Left ventricle myocardium inferior (tissue), 1 donor: ENCODE measurements around the gene UGGT2. TPM values are rescaled to one million over a fixed set of nuclear protein-coding genes. Genes with fewer than 3 reads are reported as not detected.

Source experiments
- DNase-seq: peaks from one replicate; pipeline ENCODE4 v3.0.0-alpha.2; 2020
- H3K27ac ChIP-seq: fragments of 200-600 bp; replicated peaks from 2 replicates; pipeline ENCODE4 v1.8.0; 2021
- H3K27me3 ChIP-seq: fragments of 200-600 bp; 2 replicates; pipeline ENCODE4 v1.8.0; 2021; ENCODE audit warnings: low read depth
- H3K36me3 ChIP-seq: fragments of 200-600 bp; 2 replicates; pipeline ENCODE4 v1.8.0; 2021
- H3K4me1 ChIP-seq: fragments of 200-600 bp; 2 replicates; pipeline ENCODE4 v1.8.0; 2021
- H3K4me3 ChIP-seq: fragments of 200-600 bp; 2 replicates; pipeline ENCODE4 v1.8.0; 2021; ENCODE audit warnings: mild to moderate bottlenecking, moderate library complexity
- H3K9me3 ChIP-seq: fragments of 200-600 bp; replicated peaks from 2 replicates; pipeline ENCODE4 v1.8.0; 2021
- intact Hi-C: fragments of 100-400 bp; cut with micrococcal nuclease; formaldehyde crosslinking; loops from one replicate; pipeline ENCODE4 v1.11.0; 2022
- total RNA-seq: library from RNA; stranded (reverse); fragmentation: NEBNext Ultra II Directional; extraction: Animal tissue kit (Norgen Biotek cat#: 25700); gene quantifications from one replicate; pipeline ENCODE4 v1.2.1, GENCODE V29; 2021
- TF ChIP-seq, protein P1 (sequence below): fragments of 200-600 bp; IDR thresholded peaks from 2 replicates; pipeline ENCODE4 v1.8.0; 2021; ENCODE audit warnings: antibody characterized with exemption, mild to moderate bottlenecking, borderline replicate concordance
- donor health status: DM: no; HTN: yes; CAD: no; lungs with severe emphysema.

The UGGT2 gene
- total RNA-seq, 1 donor from 2014 or later, result 11.4 TPM

DNA sequence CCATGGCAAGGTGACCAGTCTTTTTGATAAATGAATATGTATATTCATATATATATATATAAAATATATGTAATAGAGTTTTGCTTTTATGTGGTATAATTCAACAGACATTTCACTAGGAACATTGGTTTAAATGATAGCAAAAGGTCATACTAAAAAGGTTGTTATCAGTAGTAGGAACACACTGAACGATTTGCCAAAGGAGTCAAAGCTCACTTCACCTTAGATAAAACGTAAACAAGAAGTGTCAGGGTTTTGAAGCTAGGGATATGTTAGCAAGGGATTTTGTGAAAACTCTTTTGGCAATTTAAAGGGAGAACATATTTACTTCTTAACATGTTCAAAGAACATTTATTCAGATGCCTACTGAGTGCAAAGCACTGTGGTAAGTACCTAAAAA, 28.7 kb upstream of the UGGT2 start:
- no peak for DNase-seq
- no peaks in the 10 kb centered on the region for H3K4me1 ChIP-seq
- H3K36me3 ChIP-seq, result no peaks in the 10 kb centered on the region
- H3K27me3 ChIP-seq, result peaks cover 50% of the 10 kb centered on the region
- TF ChIP-seq, protein P1, sequence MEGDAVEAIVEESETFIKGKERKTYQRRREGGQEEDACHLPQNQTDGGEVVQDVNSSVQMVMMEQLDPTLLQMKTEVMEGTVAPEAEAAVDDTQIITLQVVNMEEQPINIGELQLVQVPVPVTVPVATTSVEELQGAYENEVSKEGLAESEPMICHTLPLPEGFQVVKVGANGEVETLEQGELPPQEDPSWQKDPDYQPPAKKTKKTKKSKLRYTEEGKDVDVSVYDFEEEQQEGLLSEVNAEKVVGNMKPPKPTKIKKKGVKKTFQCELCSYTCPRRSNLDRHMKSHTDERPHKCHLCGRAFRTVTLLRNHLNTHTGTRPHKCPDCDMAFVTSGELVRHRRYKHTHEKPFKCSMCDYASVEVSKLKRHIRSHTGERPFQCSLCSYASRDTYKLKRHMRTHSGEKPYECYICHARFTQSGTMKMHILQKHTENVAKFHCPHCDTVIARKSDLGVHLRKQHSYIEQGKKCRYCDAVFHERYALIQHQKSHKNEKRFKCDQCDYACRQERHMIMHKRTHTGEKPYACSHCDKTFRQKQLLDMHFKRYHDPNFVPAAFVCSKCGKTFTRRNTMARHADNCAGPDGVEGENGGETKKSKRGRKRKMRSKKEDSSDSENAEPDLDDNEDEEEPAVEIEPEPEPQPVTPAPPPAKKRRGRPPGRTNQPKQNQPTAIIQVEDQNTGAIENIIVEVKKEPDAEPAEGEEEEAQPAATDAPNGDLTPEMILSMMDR, result no peak
- H3K4me3 ChIP-seq, result no peak overlapping the region
- H3K27ac ChIP-seq, result no peak overlapping the region
- intact Hi-C loops, result no loop called here
- no peaks in the 10 kb centered on the region for H3K9me3 ChIP-seq

- H3K36me3 ChIP-seq, result no peaks in the 10 kb centered on the region
- H3K4me1 ChIP-seq, result no peaks in the 10 kb centered on the region
- no peak for DNase-seq
- peaks cover 44% of the 10 kb centered on the region for H3K27me3 ChIP-seq
- no peak overlapping the region for H3K27ac ChIP-seq
- no peaks in the 10 kb centered on the region for H3K9me3 ChIP-seq
- TF ChIP-seq, protein P1, result no peak
- intact Hi-C loops, result no loop called here
- no peak overlapping the region for H3K4me3 ChIP-seq
Measured at GRCh38 chr13:96080676-96081075, 27.5 kb upstream of the UGGT2 start.

- Histone ChIP-seq H3K9me3 (no peaks in the 10 kb centered on the region), H3K4me3 (no peak overlapping the region), H3K27ac (no peak overlapping the region), H3K36me3 (no peaks in the 10 kb centered on the region), H3K27me3 (peaks cover 36% of the 10 kb centered on the region), H3K4me1 (no peaks in the 10 kb centered on the region)
- TF ChIP-seq, protein P1, result peak; percentile 57
- intact Hi-C loops, result no loop called here
- DNase-seq, result no peak
Measured at GRCh38 chr13:96075953-96076543, 22.8 kb upstream of the UGGT2 start.

- intact Hi-C loops, result no loop called here
- Histone ChIP-seq H3K4me1 (no peaks in the 10 kb centered on the region), H3K9me3 (no peaks in the 10 kb centered on the region), H3K36me3 (no peaks in the 10 kb centered on the region), H3K27ac (no peak overlapping the region), H3K4me3 (no peak overlapping the region), H3K27me3 (peaks cover 33% of the 10 kb centered on the region)
- DNase-seq, result no peak
- TF ChIP-seq, protein P1, result no peak
Measured at GRCh38 chr13:96072392-96072791, 19.2 kb upstream of the UGGT2 start.

- H3K4me3 ChIP-seq, result no peak overlapping the region
- no peaks in the 10 kb centered on the region for H3K4me1 ChIP-seq
- H3K27ac ChIP-seq, result no peak overlapping the region
- no peak for DNase-seq
- intact Hi-C loops, result no loop called here
- TF ChIP-seq, protein P1, result no peak
- H3K36me3 ChIP-seq, result no peaks in the 10 kb centered on the region
- peaks cover 28% of the 10 kb centered on the region for H3K27me3 ChIP-seq
- no peaks in the 10 kb centered on the region for H3K9me3 ChIP-seq
Measured at GRCh38 chr13:96071504-96071903, 18.3 kb upstream of the UGGT2 start.
